DMS153 (cell line): ENCODE data around the gene CDK18.
"Not testable (repeated sequence)": the region's sequence is repeated elsewhere in the genome, so short reads cannot be mapped to it uniquely, and the experiment has no call there.

Source experiments
- DNase-seq: peaks from one replicate; lab custom pipeline; 2025; lab: John Stamatoyannopoulos, UW

CDK18 gene

GRCh38 chr1:205481218-205481617 is 23.3 kb upstream of the CDK18 start:
- no peak for DNase-seq

GRCh38 chr1:205481629-205482151 is 22.8 kb upstream of the CDK18 start:
- peak; percentile 42 for DNase-seq

- not testable (repeated sequence) for DNase-seq
These were observed 21.9 kb upstream of the CDK18 start for GRCh38 chr1:205482587-205482986.

GRCh38 chr1:205483372-205483771 is 21.1 kb upstream of the CDK18 start:
- DNase-seq: no peak

GRCh38 chr1:205484985-205485967 is 19.2 kb upstream of the CDK18 start:
- peak; percentile 83 for DNase-seq

- no peak for DNase-seq
These were observed 18.2 kb upstream of the CDK18 start for GRCh38 chr1:205486258-205486657.

GRCh38 chr1:205488074-205488723 is 16.3 kb upstream of the CDK18 start:
- peak; percentile 53 for DNase-seq

GRCh38 chr1:205491794-205492193 is 12.7 kb upstream of the CDK18 start:
- no peak for DNase-seq

- no peak for DNase-seq
These were observed 12.2 kb upstream of the CDK18 start for GRCh38 chr1:205492201-205492667.

GRCh38 chr1:205492774-205493173 is 11.7 kb upstream of the CDK18 start:
- no peak for DNase-seq

- DNase-seq: no peak
These were observed 11.0 kb upstream of the CDK18 start for GRCh38 chr1:205493241-205494085.

GRCh38 chr1:205494115-205494514 is 10.4 kb upstream of the CDK18 start:
- no peak for DNase-seq

- DNase-seq: peak; percentile 89
These were observed 9.1 kb upstream of the CDK18 start for GRCh38 chr1:205495237-205495823.

- no peak for DNase-seq
These were observed 7.8 kb upstream of the CDK18 start for GRCh38 chr1:205496661-205497060.

- DNase-seq: peak; percentile 89
These were observed 7.1 kb upstream of the CDK18 start for GRCh38 chr1:205497351-205497750.

GRCh38 chr1:205499789-205500188 is 4.7 kb upstream of the CDK18 start:
- DNase-seq: no peak

GRCh38 chr1:205500240-205501233 is 3.9 kb upstream of the CDK18 start:
- no peak for DNase-seq

- no peak for DNase-seq
These were observed 2.2 kb upstream of the CDK18 start for GRCh38 chr1:205502111-205502810.

- DNase-seq: no peak
These were observed 1.5 kb upstream of the CDK18 start for GRCh38 chr1:205502992-205503391.
